ENCODE results near the gene EIF3D. TPM values are rescaled to one million over a fixed set of nuclear protein-coding genes. Genes with fewer than 3 reads are reported as not detected.

EIF3D gene
- total and polyA plus RNA-seq, 10 donors: 194 to 428 (median 228) TPM

- TF ChIP-seq POLR2A (IDR thresholded peaks at IDR 0.05) (no peak), POLR2AphosphoS5 (IDR thresholded peaks at IDR 0.05) (peak in 1 of 3 donors; percentile 26), CTCF (IDR thresholded peaks at IDR 0.05 in 8 of 11, conservative IDR thresholded peaks at IDR 0.05 in 3 of 11) (no peak)
- DNase-seq: no peak
- H3K36me3 ChIP-seq: peaks cover 0 to 33% (median 8%) of the 10 kb centered on the region in 6 donors
- no peak overlapping the region for H3K4me3 ChIP-seq
- H3K27me3 ChIP-seq (replicated peaks in 1 of 7): no peaks in the 10 kb centered on the region
- intact Hi-C loops (cut with DNase I; ENCODE audit: low total_unique reads): no loop called here
- H3K27ac ChIP-seq: peak overlapping the region; percentile 59 to 97 (median 77)
- no peaks in the 10 kb centered on the region for H3K9me3 ChIP-seq
- 80 to 86% (median 81%) methylated on average over 15 to 20 of the region's 20 CpGs for WGBS, 5 donors
- H3K4me1 ChIP-seq: peaks cover under 1 to 91% (median 51%) of the 10 kb centered on the region in 6 donors
These were observed 64.2 kb downstream of the EIF3D start for GRCh38 chr22:36464715-36465231.

- Histone ChIP-seq H3K9me3 (no peaks in the 10 kb centered on the region), H3K4me3 (no peak overlapping the region), H3K4me1 (peaks cover 0 to 84% (median 47%) of the 10 kb centered on the region in 6 donors), H3K36me3 (peaks cover 0 to 28% (median 8%) of the 10 kb centered on the region in 6 donors), H3K27ac (peak overlapping the region; percentile 48 to 97 (median 77)), H3K27me3 (replicated peaks in 1 of 7) (no peaks in the 10 kb centered on the region)
- no peak for TF ChIP-seq POLR2A (IDR thresholded peaks at IDR 0.05)
- TF ChIP-seq POLR2AphosphoS5 (IDR thresholded peaks at IDR 0.05): peak; percentile 82 to 91 (median 90)
- peak; percentile 90 for DNase-seq
- WGBS, 5 donors: 43 to 52% (median 49%) methylated on average over 12 to 17 of the region's 17 CpGs
- intact Hi-C loops (cut with DNase I; ENCODE audit: low total_unique reads): no loop called here
These were observed 65.2 kb downstream of the EIF3D start for GRCh38 chr22:36463783-36464184.

- Histone ChIP-seq H3K4me3 (no peak overlapping the region), H3K27ac (peak overlapping the region; percentile 10 to 97 (median 77)), H3K27me3 (replicated peaks in 1 of 7) (no peaks in the 10 kb centered on the region), H3K9me3 (no peaks in the 10 kb centered on the region), H3K36me3 (peaks cover 0 to 17% (median 3%) of the 10 kb centered on the region in 6 donors), H3K4me1 (peaks cover 1 to 84% (median 52%) of the 10 kb centered on the region in 6 donors)
- intact Hi-C loops (cut with DNase I; ENCODE audit: low total_unique reads): no loop called here
- no peak for TF ChIP-seq POLR2A (IDR thresholded peaks at IDR 0.05)
- peak; percentile 36 to 60 (median 57) for TF ChIP-seq POLR2AphosphoS5 (IDR thresholded peaks at IDR 0.05)
- no peak for DNase-seq
- 60 to 66% (median 61%) methylated on average over 16 of the region's 16 CpGs for WGBS, 5 donors
These were observed 67.0 kb downstream of the EIF3D start for GRCh38 chr22:36461665-36462649.

Other genes with a start within 250 kb of the EIF3D start
- gene MYH9, start 141.2 kb downstream of the EIF3D start, total RNA-seq: 1,000 to 10,000 TPM in 4 of 7 donors, 100 to 1,000 TPM in 3; 575 to 1,376 (median 1,013) TPM
- gene MYH9, start 141.2 kb downstream of the EIF3D start, polyA plus RNA-seq: 100 to 1,000 TPM in 1 of 3 donors, 10 to 100 TPM in 2; 59.8 to 166 (median 71.1) TPM
- gene TXN2, start 47.5 kb downstream of the EIF3D start, total RNA-seq: 10 to 100 TPM; 52.6 to 87.1 (median 64.6) TPM
- 100 to 1,000 TPM in 1 of 3 donors, 10 to 100 TPM in 2; 70.5 to 105 (median 90.1) TPM for gene TXN2, start 47.5 kb downstream of the EIF3D start, polyA plus RNA-seq
- gene FOXRED2, start 22.1 kb downstream of the EIF3D start, total RNA-seq: 10 to 100 TPM; 19.4 to 42.0 (median 27.0) TPM
- gene FOXRED2, start 22.1 kb downstream of the EIF3D start, polyA plus RNA-seq: 1 to 10 TPM; 1.1 to 3.0 (median 1.5) TPM
- not detected for gene CACNG2, start 174.6 kb upstream of the EIF3D start, total RNA-seq
- gene CACNG2, start 174.6 kb upstream of the EIF3D start, polyA plus RNA-seq: not detected
- gene IFT27, start 247.0 kb upstream of the EIF3D start, total RNA-seq: 10 to 100 TPM; 12.4 to 35.4 (median 25.6) TPM
- 10 to 100 TPM; 17.5 to 23.4 (median 20.1) TPM for gene IFT27, start 247.0 kb upstream of the EIF3D start, polyA plus RNA-seq